Measurements from ENCODE around the gene KNDC1.

DNA sequence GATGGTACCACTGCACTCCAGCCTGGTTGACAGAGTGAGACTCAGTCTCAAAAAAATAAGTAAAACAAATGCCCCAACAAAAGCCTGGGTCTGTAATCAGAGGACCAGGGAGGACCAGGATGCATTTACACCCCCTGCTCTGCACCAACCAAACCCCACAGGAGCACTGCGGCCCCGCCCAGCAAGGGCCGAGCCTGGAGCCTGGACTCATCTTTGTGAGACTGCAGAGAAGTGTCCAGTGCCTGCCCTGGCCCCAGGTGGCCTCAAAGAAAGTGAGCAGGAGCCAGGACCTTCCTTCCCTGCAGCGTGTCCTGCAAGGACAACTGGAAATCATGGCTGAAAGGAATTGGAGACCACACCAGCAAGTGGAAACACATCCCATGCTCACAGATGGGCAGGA lies 31.6 kb downstream of the KNDC1 start:
- TF ChIP-seq, protein P1, sequence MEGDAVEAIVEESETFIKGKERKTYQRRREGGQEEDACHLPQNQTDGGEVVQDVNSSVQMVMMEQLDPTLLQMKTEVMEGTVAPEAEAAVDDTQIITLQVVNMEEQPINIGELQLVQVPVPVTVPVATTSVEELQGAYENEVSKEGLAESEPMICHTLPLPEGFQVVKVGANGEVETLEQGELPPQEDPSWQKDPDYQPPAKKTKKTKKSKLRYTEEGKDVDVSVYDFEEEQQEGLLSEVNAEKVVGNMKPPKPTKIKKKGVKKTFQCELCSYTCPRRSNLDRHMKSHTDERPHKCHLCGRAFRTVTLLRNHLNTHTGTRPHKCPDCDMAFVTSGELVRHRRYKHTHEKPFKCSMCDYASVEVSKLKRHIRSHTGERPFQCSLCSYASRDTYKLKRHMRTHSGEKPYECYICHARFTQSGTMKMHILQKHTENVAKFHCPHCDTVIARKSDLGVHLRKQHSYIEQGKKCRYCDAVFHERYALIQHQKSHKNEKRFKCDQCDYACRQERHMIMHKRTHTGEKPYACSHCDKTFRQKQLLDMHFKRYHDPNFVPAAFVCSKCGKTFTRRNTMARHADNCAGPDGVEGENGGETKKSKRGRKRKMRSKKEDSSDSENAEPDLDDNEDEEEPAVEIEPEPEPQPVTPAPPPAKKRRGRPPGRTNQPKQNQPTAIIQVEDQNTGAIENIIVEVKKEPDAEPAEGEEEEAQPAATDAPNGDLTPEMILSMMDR (IDR thresholded peaks at IDR 0.05; ENCODE audit: insufficient read depth, low read length) = no peak
- no peak for TF ChIP-seq GABPA (IDR thresholded peaks at IDR 0.05; ENCODE audit: low read depth)
